ENCODE data around the gene SALL4. TPM values are rescaled to one million over a fixed set of nuclear protein-coding genes. Genes with fewer than 3 reads are reported as not detected.

The SALL4 gene
- total RNA-seq, 1 experiment from 2014 or later: 17.7 TPM

DNA sequence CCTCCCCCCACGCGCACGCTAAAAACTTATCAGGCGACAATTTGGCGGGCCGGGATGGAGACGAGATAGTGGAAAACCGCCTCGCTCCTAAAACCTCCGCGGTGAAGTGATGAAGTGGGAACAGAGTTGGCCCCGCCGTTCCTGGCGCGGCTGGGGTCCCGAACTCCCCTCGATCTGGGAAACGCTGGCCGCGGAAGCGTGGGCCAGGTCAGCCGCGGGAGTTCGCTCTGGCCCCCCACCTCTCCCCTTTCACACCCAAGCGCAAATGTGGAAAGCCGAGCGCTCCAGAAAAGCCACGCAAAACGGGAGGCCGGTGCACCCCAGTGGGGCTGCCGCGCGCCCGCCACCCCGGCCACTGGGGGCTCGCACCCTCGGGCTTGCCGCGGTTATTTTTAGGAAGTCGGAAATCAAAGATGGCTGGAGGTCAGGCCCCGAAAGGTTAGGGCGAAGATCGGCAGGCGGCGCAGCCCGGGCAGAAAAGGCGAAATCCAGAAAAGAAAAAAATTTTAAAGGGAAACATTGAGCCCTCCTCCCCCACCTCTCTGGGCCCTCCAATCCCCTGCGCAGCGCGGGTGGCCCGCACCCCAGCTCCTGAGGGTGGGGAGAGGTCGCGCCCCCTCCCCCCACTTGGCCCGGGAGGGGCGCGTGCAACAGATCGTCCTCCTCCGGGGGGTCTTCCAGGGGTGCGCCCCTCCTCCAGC lies 1.0 kb downstream of the SALL4 start:
- Histone ChIP-seq H3K4me3 (ENCODE audit: low read depth, low read length, poor library complexity, severe bottlenecking) (peak overlapping the region; percentile 74), H3K9me3 (ENCODE audit: low read depth, low read length, poor library complexity, severe bottlenecking) (no peaks in the 10 kb centered on the region), H3K4me1 (ENCODE audit: insufficient read depth, low read length, poor library complexity, severe bottlenecking) (peaks cover 38% of the 10 kb centered on the region), H3K27ac (ENCODE audit: low read depth, low read length, poor library complexity, severe bottlenecking) (peak overlapping the region; percentile 89), H3K27me3 (replicated peaks; ENCODE audit: insufficient read depth, low read depth, low read length, poor library complexity) (no peaks in the 10 kb centered on the region), H3K36me3 (ENCODE audit: insufficient read depth, low read length, poor library complexity, severe bottlenecking) (no peaks in the 10 kb centered on the region)
- DNase-seq (ENCODE audit: low spot score): peak; percentile 47
- ChIA-PET CTCF (no interaction called here), POLR2A (ENCODE audit: low non-redundant PET) (no interaction called here)
- no peak for TF ChIP-seq EZH2 (IDR thresholded peaks at IDR 0.05; ENCODE audit: borderline replicate concordance, low read depth, low read length, poor library complexity, severe bottlenecking)
- TF ChIP-seq, protein P1, sequence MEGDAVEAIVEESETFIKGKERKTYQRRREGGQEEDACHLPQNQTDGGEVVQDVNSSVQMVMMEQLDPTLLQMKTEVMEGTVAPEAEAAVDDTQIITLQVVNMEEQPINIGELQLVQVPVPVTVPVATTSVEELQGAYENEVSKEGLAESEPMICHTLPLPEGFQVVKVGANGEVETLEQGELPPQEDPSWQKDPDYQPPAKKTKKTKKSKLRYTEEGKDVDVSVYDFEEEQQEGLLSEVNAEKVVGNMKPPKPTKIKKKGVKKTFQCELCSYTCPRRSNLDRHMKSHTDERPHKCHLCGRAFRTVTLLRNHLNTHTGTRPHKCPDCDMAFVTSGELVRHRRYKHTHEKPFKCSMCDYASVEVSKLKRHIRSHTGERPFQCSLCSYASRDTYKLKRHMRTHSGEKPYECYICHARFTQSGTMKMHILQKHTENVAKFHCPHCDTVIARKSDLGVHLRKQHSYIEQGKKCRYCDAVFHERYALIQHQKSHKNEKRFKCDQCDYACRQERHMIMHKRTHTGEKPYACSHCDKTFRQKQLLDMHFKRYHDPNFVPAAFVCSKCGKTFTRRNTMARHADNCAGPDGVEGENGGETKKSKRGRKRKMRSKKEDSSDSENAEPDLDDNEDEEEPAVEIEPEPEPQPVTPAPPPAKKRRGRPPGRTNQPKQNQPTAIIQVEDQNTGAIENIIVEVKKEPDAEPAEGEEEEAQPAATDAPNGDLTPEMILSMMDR (conservative IDR thresholded peaks at IDR 0.05; ENCODE audit: low read depth, low read length): peak; percentile 41
- intact Hi-C loops (cut with micrococcal nuclease; ENCODE audit: unreplicated experiment): loop anchor here (2.0 to 10.0 kb wide), 4 partner anchors 99 to 282 kb away; no protein-coding TSS in a partner anchor
- BruUV-seq (replicated peaks): no TSS peak

DNA sequence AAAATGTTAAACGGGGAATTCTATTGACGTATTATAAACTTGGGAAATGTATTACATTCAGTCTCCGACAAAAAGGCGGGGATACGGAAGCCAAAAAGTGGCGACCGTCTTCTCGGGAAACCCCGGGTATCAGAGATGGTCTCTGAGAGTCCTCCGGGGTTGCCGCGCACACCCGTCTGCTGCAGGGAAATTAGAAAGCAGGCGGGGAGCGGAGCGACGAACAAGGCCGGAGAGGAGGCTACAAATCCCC lies 1.5 kb downstream of the SALL4 start:
- ChIA-PET POLR2A (ENCODE audit: low non-redundant PET) (no interaction called here), CTCF (interaction anchor here (0.6 to 1.5 kb wide), 3 partner anchors 31 to 283 kb away, joined by 3 to 6 read pairs (median 4); no protein-coding TSS in a partner anchor)
- BruUV-seq (replicated peaks): no TSS peak
- Histone ChIP-seq H3K27ac (ENCODE audit: low read depth, low read length, poor library complexity, severe bottlenecking) (peak overlapping the region; percentile 89), H3K4me1 (ENCODE audit: insufficient read depth, low read length, poor library complexity, severe bottlenecking) (peaks cover 40% of the 10 kb centered on the region), H3K27me3 (replicated peaks; ENCODE audit: insufficient read depth, low read depth, low read length, poor library complexity) (no peaks in the 10 kb centered on the region), H3K36me3 (ENCODE audit: insufficient read depth, low read length, poor library complexity, severe bottlenecking) (no peaks in the 10 kb centered on the region), H3K9me3 (ENCODE audit: low read depth, low read length, poor library complexity, severe bottlenecking) (no peaks in the 10 kb centered on the region), H3K4me3 (ENCODE audit: low read depth, low read length, poor library complexity, severe bottlenecking) (peak overlapping the region; percentile 74)
- TF ChIP-seq, protein P1 (conservative IDR thresholded peaks at IDR 0.05; ENCODE audit: low read depth, low read length): no peak
- no peak for TF ChIP-seq EZH2 (IDR thresholded peaks at IDR 0.05; ENCODE audit: borderline replicate concordance, low read depth, low read length, poor library complexity, severe bottlenecking)
- peak; percentile 73 for DNase-seq (ENCODE audit: low spot score)
- intact Hi-C loops (cut with micrococcal nuclease; ENCODE audit: unreplicated experiment): loop anchor here (2.0 to 10.0 kb wide), 4 partner anchors 98 to 282 kb away; no protein-coding TSS in a partner anchor

DNA sequence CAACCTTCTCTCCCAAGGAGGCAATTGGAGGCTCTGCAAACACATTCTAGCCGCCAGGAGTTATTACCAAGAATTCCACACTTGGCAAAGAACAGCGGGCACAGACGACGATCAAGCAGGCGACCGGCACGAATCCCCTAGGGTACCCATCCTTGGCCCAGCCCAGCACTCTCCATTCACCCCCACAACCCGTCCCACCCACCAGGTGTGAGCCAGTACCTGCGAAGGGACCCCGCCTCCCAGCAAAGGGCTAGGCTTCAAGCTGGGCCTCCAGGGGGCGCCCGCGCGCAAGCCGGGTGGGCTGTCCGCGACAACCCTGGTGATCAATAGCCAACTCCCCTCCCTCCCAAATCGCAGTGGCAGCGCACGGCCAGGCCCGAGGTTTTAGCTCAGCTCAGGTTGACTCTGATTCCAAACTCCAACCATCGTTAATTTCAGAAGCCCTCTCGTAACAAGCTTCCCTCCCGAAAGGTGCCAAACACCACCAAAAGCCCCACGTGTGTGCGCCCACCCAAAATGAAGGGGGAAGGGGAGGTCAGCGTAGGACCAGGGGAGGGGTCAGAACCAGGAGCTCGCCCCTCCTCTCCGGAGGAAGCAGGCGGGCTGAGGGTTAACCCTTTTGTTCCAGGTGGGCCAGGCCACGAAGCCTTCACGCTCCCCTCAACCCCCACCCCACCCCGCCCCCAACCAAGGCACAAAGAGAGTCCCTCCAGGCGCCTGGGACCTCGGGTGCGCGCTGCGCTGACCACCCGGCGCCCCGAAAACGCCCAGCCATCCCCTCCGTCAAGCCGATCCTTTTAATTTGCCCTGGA lies 2.1 kb downstream of the SALL4 start:
- peaks cover 40% of the 10 kb centered on the region for H3K4me1 ChIP-seq (ENCODE audit: insufficient read depth, low read length, poor library complexity, severe bottlenecking)
- H3K27ac ChIP-seq (ENCODE audit: low read depth, low read length, poor library complexity, severe bottlenecking): peak overlapping the region; percentile 89
- intact Hi-C loops (cut with micrococcal nuclease; ENCODE audit: unreplicated experiment): loop anchor here (2.0 to 10.0 kb wide), 4 partner anchors 98 to 283 kb away; no protein-coding TSS in a partner anchor
- no peaks in the 10 kb centered on the region for H3K27me3 ChIP-seq (replicated peaks; ENCODE audit: insufficient read depth, low read depth, low read length, poor library complexity)
- peak overlapping the region; percentile 74 for H3K4me3 ChIP-seq (ENCODE audit: low read depth, low read length, poor library complexity, severe bottlenecking)
- no peaks in the 10 kb centered on the region for H3K9me3 ChIP-seq (ENCODE audit: low read depth, low read length, poor library complexity, severe bottlenecking)
- peak; percentile 82 for DNase-seq (ENCODE audit: low spot score)
- no TSS peak for BruUV-seq (replicated peaks)
- TF ChIP-seq, protein P1 (conservative IDR thresholded peaks at IDR 0.05; ENCODE audit: low read depth, low read length): peak; percentile 99
- TF ChIP-seq EZH2 (IDR thresholded peaks at IDR 0.05; ENCODE audit: borderline replicate concordance, low read depth, low read length, poor library complexity, severe bottlenecking): no peak
- ChIA-PET POLR2A (ENCODE audit: low non-redundant PET) (no interaction called here), CTCF (interaction anchor here (0.6 to 1.5 kb wide), 5 partner anchors 31 to 283 kb away, joined by 3 to 6 read pairs (median 4); no protein-coding TSS in a partner anchor)
- H3K36me3 ChIP-seq (ENCODE audit: insufficient read depth, low read length, poor library complexity, severe bottlenecking): no peaks in the 10 kb centered on the region
